ENCODE measurements around the gene TCF19.
A peak's percentile ranks its signal among the peaks of the same experiment; 100 is the strongest.

TCF19 gene

GRCh38 chr6:31158140-31158862, at the start of gene TCF19:
TSS of gene TCF19 (plus strand) at chr6:31158589. CDS start at chr6:31159470, 881 bp downstream.
- DNase-seq: peak; percentile 99

- DNase-seq: no peak
Observed at GRCh38 chr6:31110825-31111582, 47.4 kb upstream of the TCF19 start.

GRCh38 chr6:31111712-31112111, 46.7 kb upstream of the TCF19 start:
- no peak for DNase-seq

- no peak for DNase-seq
Observed at GRCh38 chr6:31112478-31112877, 45.9 kb upstream of the TCF19 start, which contains the start of gene C6orf15. TSS of gene C6orf15 (minus strand) at chr6:31112575. CDS start at chr6:31112555, 20 bp downstream.

GRCh38 chr6:31113861-31114540, 44.4 kb upstream of the TCF19 start:
- DNase-seq: no peak

- DNase-seq: no peak
Observed at GRCh38 chr6:31114541-31114878, 43.9 kb upstream of the TCF19 start, which contains the start of gene PSORS1C1. TSS of gene PSORS1C1 (plus strand) at chr6:31114800. CDS start at chr6:31129633, 14,833 bp downstream.

- DNase-seq: peak; percentile 7
Observed at GRCh38 chr6:31114970-31115849, 43.2 kb upstream of the TCF19 start.

GRCh38 chr6:31115941-31116560, 42.3 kb upstream of the TCF19 start:
- DNase-seq: no peak

GRCh38 chr6:31116661-31117385, 41.6 kb upstream of the TCF19 start:
- DNase-seq: peak; percentile 18

GRCh38 chr6:31118178-31118577, 40.2 kb upstream of the TCF19 start:
- no peak for DNase-seq

GRCh38 chr6:31120151-31120915, 38.1 kb upstream of the TCF19 start, which contains the start of gene CDSN:
TSS of gene CDSN (minus strand) at chr6:31120446. CDS start at chr6:31120419, 27 bp downstream.
- DNase-seq: no peak

GRCh38 chr6:31121131-31121790, 37.1 kb upstream of the TCF19 start:
- DNase-seq: no peak

- peak; percentile 33 for DNase-seq
Observed at GRCh38 chr6:31122791-31123706, 35.3 kb upstream of the TCF19 start.

GRCh38 chr6:31125162-31125561, 33.2 kb upstream of the TCF19 start:
- peak; percentile 62 for DNase-seq

GRCh38 chr6:31125586-31126363, 32.6 kb upstream of the TCF19 start:
- no peak for DNase-seq

GRCh38 chr6:31126396-31127175, 31.8 kb upstream of the TCF19 start:
- DNase-seq: no peak

- peak; percentile 67 for DNase-seq
Observed at GRCh38 chr6:31128093-31128676, 30.2 kb upstream of the TCF19 start.

All from NCI-H69 (cell line).